ENCODE measurements around the gene PLEKHA7. TPM values are rescaled to one million over a fixed set of nuclear protein-coding genes. Genes with fewer than 3 reads are reported as not detected.

The PLEKHA7 gene
- total and polyA plus RNA-seq, 2 of the 8 experiments (the other 6 are each of a cell fraction or from before 2014, with no cell fraction given), result 11.4 to 25.6 TPM

- ChIA-PET POLR2A (ENCODE audit: partially characterized antibody) (interaction anchor here (0.9 kb wide), 1 partner anchor 211 kb away, joined by 3 read pairs; no protein-coding TSS in a partner anchor), CTCF (ENCODE audit: partially characterized antibody) (interaction anchor here (0.8 to 10.7 kb wide), 27 partner anchors 8 to 278 kb away, joined by 3 to 119 read pairs (median 4); no protein-coding TSS in a partner anchor)
- Histone ChIP-seq H3K23ac (ENCODE audit: insufficient read length) (no peak overlapping the region), H3K4me2 (ENCODE audit: insufficient read depth in 1 of 2, low read depth in 2 of 2, low read length in 2 of 2) (no peak overlapping the region), H3K4me3 (ENCODE audit: extremely low read depth in 1 of 4, insufficient read depth in 2 of 4, low read depth in 3 of 4, low read length in 4 of 4) (no peak overlapping the region), H4K8ac (ENCODE audit: extremely low read depth, insufficient read depth, low read length) (no peak overlapping the region), H3K18ac (ENCODE audit: extremely low read depth, low read length) (no peak overlapping the region), H3K79me1 (ENCODE audit: low read depth, low read length) (no peaks in the 10 kb centered on the region), H4K91ac (replicated peaks; ENCODE audit: insufficient read length, low read length) (no peak overlapping the region), H3K4ac (replicated peaks; ENCODE audit: insufficient read length, low read depth, low read length) (no peak overlapping the region), H3K27me3 (replicated peaks in 1 of 4; ENCODE audit: control insufficient read depth in 3 of 4, extremely low read depth in 1 of 4, insufficient read depth in 3 of 4, low read length in 3 of 4) (no peaks in the 10 kb centered on the region), H3K9me3 (ENCODE audit: insufficient read depth in 2 of 2, low read depth in 1 of 2, low read length in 1 of 2) (no peaks in the 10 kb centered on the region), H3K23me2 (ENCODE audit: low read depth, low read length) (no peaks in the 10 kb centered on the region), H3K4me1 (replicated peaks in 1 of 4; ENCODE audit: control insufficient read depth in 3 of 4, insufficient read depth in 4 of 4, low read length in 3 of 4) (no peaks in the 10 kb centered on the region), H2AK5ac (ENCODE audit: low read depth, low read length) (no peak overlapping the region), H3K56ac (replicated peaks; ENCODE audit: insufficient read length, low read depth, low read length) (no peak overlapping the region), H2BK5ac (ENCODE audit: low read depth, low read length) (peak overlapping the region; percentile 42; the same call in 1 of the 2 replicates), H3K79me2 (ENCODE audit: control insufficient read depth in 1 of 2, insufficient read depth in 2 of 2, low read length in 2 of 2) (no peaks in the 10 kb centered on the region), H2AFZ (ENCODE audit: low read length) (no peak overlapping the region), H3K9ac (replicated peaks in 1 of 4; ENCODE audit: extremely low read depth in 1 of 4, low read depth in 3 of 4, low read length in 3 of 4) (no peak overlapping the region), H4K20me1 (replicated peaks in 1 of 2; ENCODE audit: control insufficient read depth in 1 of 2, insufficient read depth in 2 of 2, low read length in 2 of 2) (peaks cover 4 to 5% of the 10 kb centered on the region in 2 experiments), H3K27ac (ENCODE audit: low read depth, low read length) (no peak overlapping the region), H2BK120ac (replicated peaks; ENCODE audit: low read depth, low read length) (no peak overlapping the region), H3K14ac (ENCODE audit: insufficient read length) (no peak overlapping the region), H2BK15ac (ENCODE audit: low read length) (no peak overlapping the region), H2BK20ac (ENCODE audit: low read length) (no peak overlapping the region), H2BK12ac (ENCODE audit: low read depth, low read length) (no peak overlapping the region), H4K5ac (ENCODE audit: insufficient read length, low read depth, low read length) (no peak overlapping the region), H3K36me3 (ENCODE audit: control insufficient read depth in 2 of 4, insufficient read depth in 4 of 4, low read length in 3 of 4) (peaks cover 0 to 14% (median 6%) of the 10 kb centered on the region in 4 experiments; a peak in 3 of 8 replicates)
- no peak for DNase-seq (ENCODE audit: low read depth in 1 of 2, low spot score in 2 of 2)
- no peak for FAIRE-seq
- WGBS, 2 experiments (ENCODE audit: extremely low coverage in 1 of 2, insufficient coverage in 1 of 2, insufficient read length in 1 of 2, insufficient replicate concordance in 2 of 2, low coverage in 1 of 2, low lambda C conversion rate in 2 of 2, missing lambda C conversion rate in 1 of 2), result 87% methylated on average over 10 of the region's 10 CpGs; no CpG with 5 or more reads in 1 of the 2 experiments
- TF ChIP-seq TCF12 (IDR thresholded peaks at IDR 0.05; ENCODE audit: low read depth, low read length), result no peak
- no peak for TF ChIP-seq USF2 (IDR thresholded peaks at IDR 0.05; ENCODE audit: low read length)
- no peak for TF ChIP-seq RFX5 (IDR thresholded peaks at IDR 0.05; ENCODE audit: borderline replicate concordance, low read depth, low read length)
- no peak for TF ChIP-seq TEAD4 (IDR thresholded peaks at IDR 0.05; ENCODE audit: low read depth, low read length)
- no peak for TF ChIP-seq GTF2F1 (IDR thresholded peaks at IDR 0.05; ENCODE audit: borderline replicate concordance, low read depth, low read length)
- no peak for TF ChIP-seq SP2 (IDR thresholded peaks at IDR 0.05; ENCODE audit: low read length)
These were observed 224.4 kb downstream of the PLEKHA7 start for GRCh38 chr11:16789560-16790485.
